Fibroblast of lung (primary cell): ENCODE results near the gene QSOX1. TPM values are rescaled to one million over a fixed set of nuclear protein-coding genes. Genes with fewer than 3 reads are reported as not detected.

Experiments
- DNase-seq, 2 donors: peaks; one replicate each; pipeline versions ENCODE4 v3.0.0 to v3.0.0-alpha.2; 2010; ENCODE audit warnings: low read depth in 2 of 2
- H2AFZ ChIP-seq: 2 replicates; pipeline ENCODE4 v1.5.1; 2012; ENCODE audit warnings: low read length, control low read depth, inconsistent platforms
- H3K27ac ChIP-seq: 2 replicates; pipeline ENCODE4 v1.5.1; 2011; ENCODE audit warnings: low read length, control low read depth; ENCODE audit not compliant: insufficient read depth
- H3K27me3 ChIP-seq: 2 replicates; pipeline ENCODE4 v1.5.1; 2011; ENCODE audit warnings: mild to moderate bottlenecking, low read length; ENCODE audit not compliant: control insufficient read depth, insufficient read depth
- H3K36me3 ChIP-seq: 2 replicates; pipeline ENCODE4 v1.5.1; 2011; ENCODE audit warnings: low read length; ENCODE audit not compliant: control insufficient read depth, insufficient read depth
- H3K4me1 ChIP-seq: 2 replicates; pipeline ENCODE4 v1.5.1; 2011; ENCODE audit warnings: low read length; ENCODE audit not compliant: control insufficient read depth, insufficient read depth; ENCODE audit errors: extremely low read depth
- H3K4me2 ChIP-seq: 2 replicates; pipeline ENCODE4 v1.5.1; 2011; ENCODE audit warnings: low read length, control low read depth; ENCODE audit not compliant: insufficient read depth; ENCODE audit errors: extremely low read depth
- H3K4me3 ChIP-seq, 4 experiments: fragments of 200-600 bp in 1 of 4; sonication (generic) in 1 of 4; replicated peaks in 1 of 4; 2 replicates each; pipeline ENCODE4 v1.5.1; 2011 to 2016; ENCODE audit warnings: low read length in 4 of 4, low read depth in 3 of 4, mild to moderate bottlenecking in 3 of 4, control low read depth in 2 of 4, inconsistent platforms in 1 of 4, mixed read lengths in 1 of 4; ENCODE audit not compliant: insufficient read depth in 1 of 4; ENCODE audit errors: control extremely low read depth in 1 of 4
- H3K79me2 ChIP-seq: 2 replicates; pipeline ENCODE4 v1.5.1; 2012; ENCODE audit warnings: mild to moderate bottlenecking, low read length, inconsistent platforms; ENCODE audit not compliant: control insufficient read depth, insufficient read depth
- H3K9ac ChIP-seq: 2 replicates; pipeline ENCODE4 v1.5.1; 2011; ENCODE audit warnings: mild to moderate bottlenecking, low read length, control low read depth; ENCODE audit not compliant: insufficient read depth
- H3K9me3 ChIP-seq: 2 replicates; pipeline ENCODE4 v1.5.1; 2012; ENCODE audit warnings: low read depth, low read length; ENCODE audit not compliant: control insufficient read depth, insufficient read depth
- H4K20me1 ChIP-seq: 2 replicates; pipeline ENCODE4 v1.5.1; 2011; ENCODE audit warnings: low read length; ENCODE audit not compliant: control insufficient read depth, insufficient read depth; ENCODE audit errors: extremely low read depth
- CTCF ChIP-seq, 2 donors: IDR thresholded peaks in 1 of 2; conservative IDR thresholded peaks in 1 of 2; 1 replicate in 1 of 2; 2 replicates in 1 of 2; pipeline ENCODE4 v1.5.1; 2011 to 2012; ENCODE audit warnings: low read length in 2 of 2, control low read depth in 1 of 2, inconsistent platforms in 1 of 2, low read depth in 1 of 2, mild to moderate bottlenecking in 1 of 2
- EZH2 ChIP-seq: IDR thresholded peaks from 2 replicates; pipeline ENCODE4 v1.5.1; 2012; ENCODE audit warnings: low read length, control low read depth, mild to moderate bottlenecking; ENCODE audit errors: missing control alignments
- polyA plus RNA-seq, 2 donors: library from polyadenylated mRNA; depleted of rRNA in 1 of 2; stranded (reverse) in 1 of 2; unstranded in 1 of 2; fragments of >200 nt; gene quantifications; 2 replicates each; pipeline ENCODE4 v1.2.1, GENCODE V29; 2011 to 2012; ENCODE audit warnings: missing spikeins in 1 of 2
- total RNA-seq: library from RNA; depleted of rRNA; stranded (reverse); fragments of >200 nt; gene quantifications from 2 replicates; pipeline ENCODE4 v1.2.1, GENCODE V29; 2014

QSOX1 gene
- total and polyA plus RNA-seq, 2 donors (not counting 1 experiment from before 2014, with no cell fraction given) = 799 to 1,312 TPM

GRCh38 chr1:180237869-180238476 is 83.3 kb downstream of the QSOX1 start:
- Histone ChIP-seq H3K27me3 (peaks cover 73% of the 10 kb centered on the region), H3K4me2 (no peak overlapping the region), H3K4me3 (no peak overlapping the region), H3K79me2 (no peaks in the 10 kb centered on the region), H3K27ac (no peak overlapping the region), H3K4me1 (no peaks in the 10 kb centered on the region), H2AFZ (no peak overlapping the region), H3K9ac (no peak overlapping the region), H3K9me3 (no peaks in the 10 kb centered on the region), H3K36me3 (no peaks in the 10 kb centered on the region), H4K20me1 (no peaks in the 10 kb centered on the region)
- TF ChIP-seq EZH2 = no peak
- TF ChIP-seq CTCF (conservative IDR thresholded peaks at IDR 0.05 in 1 of 2, IDR thresholded peaks at IDR 0.05 in 1 of 2; ENCODE audit: low read depth in 1 of 2, low read length in 2 of 2) = no peak
- no peak for DNase-seq

GRCh38 chr1:180238675-180239074 is 84.0 kb downstream of the QSOX1 start:
- no peak for DNase-seq
- Histone ChIP-seq H3K9me3 (no peaks in the 10 kb centered on the region), H3K27me3 (peaks cover 66% of the 10 kb centered on the region), H3K4me1 (no peaks in the 10 kb centered on the region), H3K79me2 (no peaks in the 10 kb centered on the region), H3K9ac (no peak overlapping the region), H2AFZ (no peak overlapping the region), H3K4me3 (no peak overlapping the region), H3K36me3 (no peaks in the 10 kb centered on the region), H3K27ac (no peak overlapping the region), H4K20me1 (no peaks in the 10 kb centered on the region), H3K4me2 (no peak overlapping the region)
- TF ChIP-seq CTCF (conservative IDR thresholded peaks at IDR 0.05 in 1 of 2, IDR thresholded peaks at IDR 0.05 in 1 of 2; ENCODE audit: low read depth in 1 of 2, low read length in 2 of 2) = no peak
- peak; percentile 71 for TF ChIP-seq EZH2

- DNase-seq = no peak
- no peak overlapping the region for H2AFZ ChIP-seq
- no peaks in the 10 kb centered on the region for H3K4me1 ChIP-seq
- no peak overlapping the region for H3K4me3 ChIP-seq
- H3K27me3 ChIP-seq = peaks cover 61% of the 10 kb centered on the region
- no peak overlapping the region for H3K4me2 ChIP-seq
- H3K36me3 ChIP-seq = no peaks in the 10 kb centered on the region
- H4K20me1 ChIP-seq = no peaks in the 10 kb centered on the region
- no peak overlapping the region for H3K9ac ChIP-seq
- peak; percentile 26 for TF ChIP-seq EZH2
- no peak for TF ChIP-seq CTCF (conservative IDR thresholded peaks at IDR 0.05 in 1 of 2, IDR thresholded peaks at IDR 0.05 in 1 of 2; ENCODE audit: low read depth in 1 of 2, low read length in 2 of 2)
- no peak overlapping the region for H3K27ac ChIP-seq
- H3K9me3 ChIP-seq = no peaks in the 10 kb centered on the region
- no peaks in the 10 kb centered on the region for H3K79me2 ChIP-seq
These were observed 84.8 kb downstream of the QSOX1 start for GRCh38 chr1:180239145-180240096.
